H1 (cell line): ENCODE data around the gene RHEX. TPM values are rescaled to one million over a fixed set of nuclear protein-coding genes. Genes with fewer than 3 reads are reported as not detected.

Experiments
- CTCF ChIA-PET: fragments of 300-600 bp; sonication (Branson Sonifier 250); formaldehyde crosslinking; loops from one replicate; lab custom pipeline; 2021; ENCODE audit not compliant: partially characterized antibody; lab: Charles Lee
- POLR2A ChIA-PET: fragments of 300-600 bp; sonication (Branson Sonifier 250); formaldehyde crosslinking; loops from one replicate; lab custom pipeline; 2021; ENCODE audit warnings: inconsistent platforms; ENCODE audit not compliant: partially characterized antibody; lab: Charles Lee
- DNase-seq, 2 experiments: peaks; one replicate each; pipeline versions ENCODE4 v3.0.0 to v3.0.0-alpha.2; 2010 to 2022; ENCODE audit warnings: low spot score in 2 of 2, low read depth in 1 of 2, mixed read lengths in 1 of 2
- FAIRE-seq: peaks from 2 replicates; lab custom pipeline; 2011; peaks lifted over from hg19 to GRCh38; lab: Jason Lieb, UNC
- H2AFZ ChIP-seq: 2 replicates; pipeline ENCODE4 v1.8.1; 2012; ENCODE audit warnings: low read length, inconsistent platforms
- H2AK5ac ChIP-seq: 2 replicates; pipeline ENCODE4 v1.6.1; 2013; ENCODE audit warnings: low read depth, low read length
- H2BK120ac ChIP-seq: replicated peaks from 2 replicates; pipeline ENCODE3; 2013; ENCODE audit warnings: low read depth, low read length, inconsistent platforms
- H2BK12ac ChIP-seq: 2 replicates; pipeline ENCODE4 v1.6.1; 2013; ENCODE audit warnings: low read depth, low read length
- H2BK15ac ChIP-seq: 2 replicates; pipeline ENCODE4 v1.6.1; 2013; ENCODE audit warnings: low read length
- H2BK20ac ChIP-seq: 2 replicates; pipeline ENCODE4 v1.6.1; 2013; ENCODE audit warnings: low read length
- H2BK5ac ChIP-seq: 2 replicates; pipeline ENCODE4 v1.6.1; 2013; ENCODE audit warnings: low read depth, low read length
- H3K14ac ChIP-seq: 2 replicates; pipeline ENCODE4 v1.6.1; 2013; ENCODE audit warnings: inconsistent platforms; ENCODE audit not compliant: insufficient read length
- H3K18ac ChIP-seq: 2 replicates; pipeline ENCODE4 v1.6.1; 2013; ENCODE audit warnings: low read length; ENCODE audit errors: extremely low read depth
- H3K23ac ChIP-seq: 2 replicates; pipeline ENCODE4 v1.6.1; 2013; ENCODE audit warnings: inconsistent platforms; ENCODE audit not compliant: insufficient read length
- H3K23me2 ChIP-seq: 2 replicates; pipeline ENCODE4 v1.6.1; 2013; ENCODE audit warnings: low read depth, low read length
- H3K27ac ChIP-seq: 2 replicates; pipeline ENCODE4 v1.6.1; 2011; ENCODE audit warnings: low read depth, low read length, inconsistent platforms
- H3K27me3 ChIP-seq, 4 experiments: replicated peaks in 1 of 4; 1 replicate in 1 of 4; 2 replicates in 3 of 4; pipeline versions ENCODE4 v1.6.1 to v1.8.1; 2011 to 2013; ENCODE audit warnings: low read length in 3 of 4, mild to moderate bottlenecking in 3 of 4, inconsistent platforms in 2 of 4, mixed read lengths in 2 of 4, moderate library complexity in 1 of 4; ENCODE audit not compliant: control insufficient read depth in 3 of 4, insufficient read depth in 3 of 4; ENCODE audit errors: extremely low read depth in 1 of 4
- H3K36me3 ChIP-seq, 4 experiments: 2 replicates each; pipeline versions ENCODE4 v1.6.1 to v1.8.1; 2011 to 2013; ENCODE audit warnings: mild to moderate bottlenecking in 4 of 4, low read length in 3 of 4, moderate library complexity in 2 of 4, control low read depth in 1 of 4, inconsistent platforms in 1 of 4; ENCODE audit not compliant: insufficient read depth in 4 of 4, control insufficient read depth in 2 of 4
- H3K4ac ChIP-seq: replicated peaks from 2 replicates; pipeline ENCODE3; 2013; ENCODE audit warnings: low read length, low read depth, mixed read lengths, inconsistent platforms; ENCODE audit not compliant: insufficient read length
- H3K4me1 ChIP-seq, 4 experiments: replicated peaks in 1 of 4; 1 replicate in 1 of 4; 2 replicates in 3 of 4; pipeline versions ENCODE4 v1.6.1 to v1.8.1; 2011 to 2013; ENCODE audit warnings: low read length in 3 of 4, inconsistent platforms in 2 of 4, mixed read lengths in 1 of 4; ENCODE audit not compliant: insufficient read depth in 4 of 4, control insufficient read depth in 3 of 4
- H3K4me2 ChIP-seq, 2 experiments: 2 replicates each; pipeline versions ENCODE4 v1.6.1 to v1.8.1; 2011 to 2013; ENCODE audit warnings: low read depth in 2 of 2, low read length in 2 of 2, control low read depth in 1 of 2, inconsistent platforms in 1 of 2, mild to moderate bottlenecking in 1 of 2; ENCODE audit not compliant: insufficient read depth in 1 of 2
- H3K4me3 ChIP-seq, 4 experiments: fragments of 200-600, 300-600 bp in 1 of 4; sonication (generic), shearing (Covaris generic), sonication (Bioruptor Twin) in 1 of 4; 2 replicates each; pipeline versions ENCODE4 v1.5.1 to v1.8.1; 2011 to 2016; ENCODE audit warnings: low read length in 4 of 4, low read depth in 3 of 4, control low read depth in 2 of 4, inconsistent platforms in 2 of 4, mild to moderate bottlenecking in 2 of 4, mixed read lengths in 1 of 4, moderate library complexity in 1 of 4; ENCODE audit not compliant: insufficient read depth in 2 of 4; ENCODE audit errors: extremely low read depth in 1 of 4
- H3K56ac ChIP-seq: replicated peaks from 2 replicates; pipeline ENCODE3; 2013; ENCODE audit warnings: low read depth, mild to moderate bottlenecking, mixed read lengths, low read length, inconsistent platforms; ENCODE audit not compliant: insufficient read length
- H3K79me1 ChIP-seq: 2 replicates; pipeline ENCODE4 v1.6.1; 2013; ENCODE audit warnings: low read depth, low read length, control low read depth
- H3K79me2 ChIP-seq, 2 experiments: 2 replicates each; pipeline versions ENCODE4 v1.6.1 to v1.8.1; 2012 to 2013; ENCODE audit warnings: low read length in 2 of 2, mild to moderate bottlenecking in 2 of 2, inconsistent platforms in 1 of 2; ENCODE audit not compliant: insufficient read depth in 2 of 2, control insufficient read depth in 1 of 2
- H3K9ac ChIP-seq, 4 experiments: replicated peaks in 1 of 4; 1 replicate in 1 of 4; 2 replicates in 3 of 4; pipeline versions ENCODE4 v1.6.1 to v1.8.1; 2011 to 2013; ENCODE audit warnings: low read depth in 3 of 4, low read length in 3 of 4, control low read depth in 2 of 4, mild to moderate bottlenecking in 2 of 4, moderate library complexity in 2 of 4, inconsistent platforms in 1 of 4; ENCODE audit errors: extremely low read depth in 1 of 4
- H3K9me3 ChIP-seq, 2 experiments: 2 replicates each; pipeline versions ENCODE4 v1.6.1 to v1.8.1; 2012 to 2013; ENCODE audit warnings: mild to moderate bottlenecking in 2 of 2, moderate library complexity in 2 of 2, control low read depth in 1 of 2, inconsistent platforms in 1 of 2, low read depth in 1 of 2, low read length in 1 of 2, mixed read lengths in 1 of 2; ENCODE audit not compliant: insufficient read depth in 2 of 2
- H4K20me1 ChIP-seq, 2 experiments: replicated peaks in 1 of 2; 2 replicates each; pipeline versions ENCODE3 to v1.8.1; 2011 to 2013; ENCODE audit warnings: inconsistent platforms in 2 of 2, low read length in 2 of 2, mild to moderate bottlenecking in 1 of 2; ENCODE audit not compliant: insufficient read depth in 2 of 2, control insufficient read depth in 1 of 2
- H4K5ac ChIP-seq: 2 replicates; pipeline ENCODE4 v1.6.1; 2013; ENCODE audit warnings: low read length, low read depth, mixed read lengths, inconsistent platforms; ENCODE audit not compliant: insufficient read length
- H4K8ac ChIP-seq: 2 replicates; pipeline ENCODE4 v1.8.0; 2013; ENCODE audit warnings: mild to moderate bottlenecking, moderate library complexity, low read length, inconsistent platforms; ENCODE audit not compliant: insufficient read depth; ENCODE audit errors: extremely low read depth
- H4K91ac ChIP-seq: replicated peaks from 2 replicates; pipeline ENCODE3; 2013; ENCODE audit warnings: low read length, mixed read lengths, inconsistent platforms; ENCODE audit not compliant: insufficient read length
- BCL11A ChIP-seq, 2 experiments: IDR thresholded peaks; one replicate each; pipeline ENCODE4 v1.6.1; 2011; ENCODE audit warnings: low read depth in 2 of 2, low read length in 2 of 2, mild to moderate bottlenecking in 2 of 2
- CBX8 ChIP-seq: fragments of 300-800, 300-1000 bp; sonication (generic); IDR thresholded peaks from 2 replicates; pipeline ENCODE4 v1.7.1; 2016; ENCODE audit warnings: low read depth, low read length, borderline replicate concordance
- CHD2 ChIP-seq: IDR thresholded peaks from 2 replicates; pipeline ENCODE4 v1.6.1; 2012; ENCODE audit warnings: low read length, improper control_type of control experiment
- SP2 ChIP-seq: IDR thresholded peaks from 2 replicates; pipeline ENCODE4 v1.6.1; 2012; ENCODE audit warnings: mild to moderate bottlenecking, low read length, inconsistent platforms
- WGBS, 2 experiments: shearing (Covaris generic) in 1 of 2; methylation state at CpG; one replicate each; pipeline versions ENCODE4 v1.1.6 to v1.1.7; 2013 to 2015; ENCODE audit warnings: low lambda C conversion rate in 2 of 2, mixed read lengths in 2 of 2, inconsistent platforms in 1 of 2, low coverage in 1 of 2, missing lambda C conversion rate in 1 of 2; ENCODE audit not compliant: insufficient replicate concordance in 2 of 2, insufficient coverage in 1 of 2, insufficient read length in 1 of 2; ENCODE audit errors: extremely low coverage in 1 of 2, missing lambda C conversion rate in 1 of 2; 5-methylcytosine and 5-hydroxymethylcytosine counted together
- polyA plus RNA-seq, 7 experiments: library from polyadenylated mRNA; depleted of rRNA in 3 of 7; stranded (reverse) in 5 of 7; unstranded in 2 of 7; fragments of >200 nt in 5 of 7; fragments of 200-250 nt in 2 of 7; gene quantifications; 1 replicate in 5 of 7; 2 replicates in 1 of 7; 4 replicates in 1 of 7; pipeline versions ENCODE4 v1.2.1 to v1.2.3, GENCODE V29; 2011 to 2013; ENCODE audit warnings: missing spikeins in 2 of 7, mixed read lengths in 2 of 7
- total RNA-seq: library from RNA; stranded (reverse); fragmentation: NEBNext Ultra II Directional; extraction: Animal tissue kit (Norgen Biotek cat#: 25700); gene quantifications from 2 replicates; pipeline ENCODE4 v1.2.1, GENCODE V29; 2021

Gene RHEX
- total and polyA plus RNA-seq, 2 of the 8 experiments (the other 6 are each of a cell fraction or from before 2014, with no cell fraction given), result not detected

DNA sequence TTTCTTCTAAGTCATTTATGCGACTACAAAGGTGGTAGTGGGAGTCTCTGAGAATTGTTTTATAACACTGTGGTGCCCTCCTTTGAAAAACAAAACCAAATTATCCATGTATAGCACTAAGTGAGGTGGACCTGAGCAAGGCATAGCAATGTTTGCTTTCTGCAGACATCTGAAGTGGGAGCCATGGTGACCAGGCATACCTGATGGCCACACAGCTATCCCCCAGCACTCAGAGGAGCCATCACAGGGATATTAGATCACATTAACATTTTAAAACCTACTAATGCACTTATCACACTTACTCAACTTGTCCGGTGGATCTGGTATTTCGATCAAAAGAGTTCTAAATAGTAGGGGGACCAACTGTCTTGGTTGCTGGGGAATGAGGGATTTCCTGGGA, 89.0 kb downstream of the RHEX start:
- POLR2A ChIA-PET, result no interaction called here

More for the DNA sequence above, 89.0 kb downstream of the RHEX start:
- Histone ChIP-seq H2BK12ac (no peak overlapping the region), H3K23ac (no peak overlapping the region), H3K79me2 (no peaks in the 10 kb centered on the region), H4K5ac (no peak overlapping the region), H3K9ac (no peak overlapping the region), H3K4me3 (no peak overlapping the region), H3K56ac (no peak overlapping the region), H2BK15ac (no peak overlapping the region), H3K4me2 (no peak overlapping the region), H3K36me3 (no peaks in the 10 kb centered on the region), H3K4ac (no peak overlapping the region), H3K79me1 (no peaks in the 10 kb centered on the region), H2BK120ac (no peak overlapping the region), H2AK5ac (no peak overlapping the region), H4K20me1 (no peaks in the 10 kb centered on the region), H2BK5ac (no peak overlapping the region), H4K8ac (no peak overlapping the region), H2AFZ (no peak overlapping the region), H3K4me1 (no peaks in the 10 kb centered on the region), H2BK20ac (no peak overlapping the region), H3K14ac (no peak overlapping the region), H3K23me2 (no peaks in the 10 kb centered on the region), H3K27me3 (no peaks in the 10 kb centered on the region), H4K91ac (no peak overlapping the region), H3K27ac (no peak overlapping the region), H3K9me3 (no peaks in the 10 kb centered on the region; a peak in 1 of 4 replicates), H3K18ac (no peak overlapping the region)
- DNase-seq (no peak), FAIRE-seq (no peak)
- TF ChIP-seq SP2 (no peak), CBX8 (no peak), CHD2 (no peak), BCL11A (IDR thresholded peaks at IDR 0.05; ENCODE audit: low read depth in 2 of 2, low read length in 2 of 2) (no peak)
- WGBS, 2 experiments, result 87% methylated on average over 3 of the region's 3 CpGs; no CpG with 5 or more reads in 1 of the 2 experiments
- CTCF ChIA-PET, result interaction anchor here (0.6 kb wide), 1 partner anchor 558 kb away, joined by 3 read pairs; no protein-coding TSS in a partner anchor
